Type B pancreatic cell (in vitro differentiated cells): ENCODE measurements around the gene FOXD4L6. TPM values are rescaled to one million over a fixed set of nuclear protein-coding genes. Genes with fewer than 3 reads are reported as not detected.
"Not testable (repeated sequence)": the region's sequence is repeated elsewhere in the genome, so short reads cannot be mapped to it uniquely, and the experiment has no call there.

ENCODE experiments used
- DNase-seq: peaks from one replicate; pipeline ENCODE4 v3.0.0; 2021; ENCODE audit warnings: mixed read lengths; ENCODE audit not compliant: unreplicated experiment; ENCODE audit errors: extremely low spot score
- H3K27ac Mint-ChIP-seq: 2 replicates; pipeline ENCODE4 v1.8.0; 2021; ENCODE audit warnings: mild to moderate bottlenecking, mixed read lengths
- H3K27me3 Mint-ChIP-seq: 2 replicates; pipeline ENCODE4 v1.8.0; 2021; ENCODE audit warnings: mixed read lengths
- H3K36me3 Mint-ChIP-seq: 2 replicates; pipeline ENCODE4 v1.8.0; 2021; ENCODE audit warnings: mixed read lengths
- H3K4me1 Mint-ChIP-seq: one replicate; pipeline ENCODE4 v1.8.0; 2021; ENCODE audit warnings: mixed read lengths; ENCODE audit not compliant: unreplicated experiment
- H3K4me3 Mint-ChIP-seq: 2 replicates; pipeline ENCODE4 v1.8.0; 2021; ENCODE audit warnings: mild to moderate bottlenecking, mixed read lengths
- H3K9me3 Mint-ChIP-seq: 2 replicates; pipeline ENCODE4 v1.8.0; 2021; ENCODE audit warnings: mixed read lengths
- total RNA-seq: library from RNA; stranded (reverse); gene quantifications from 2 replicates; pipeline ENCODE4 v1.2.1, GENCODE V29; 2021; ENCODE audit warnings: low replicate concordance

Gene FOXD4L6
- total RNA-seq, 1 donor from 2014 or later, result 0.17 TPM

DNA sequence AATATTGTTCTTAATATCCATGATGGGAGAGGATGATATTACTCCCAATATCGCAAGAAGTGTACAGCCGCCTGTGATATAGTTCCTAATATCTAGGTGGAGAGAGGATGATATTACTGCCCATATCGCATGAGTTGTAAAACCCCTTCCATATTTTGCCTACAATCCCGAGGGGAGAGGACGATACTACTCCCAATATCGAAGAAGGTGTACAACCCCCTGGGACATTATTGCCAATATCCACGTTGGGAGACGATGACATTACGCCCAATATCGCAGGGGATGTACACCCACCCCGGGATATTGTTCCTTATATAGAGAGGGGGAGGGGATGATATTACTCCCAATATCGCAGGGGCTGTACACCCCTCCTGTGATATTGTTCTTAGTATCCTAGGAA, 17.1 kb downstream of the FOXD4L6 start:
- H3K36me3 Mint-ChIP-seq, DNase-seq: not testable (repeated sequence)

DNA sequence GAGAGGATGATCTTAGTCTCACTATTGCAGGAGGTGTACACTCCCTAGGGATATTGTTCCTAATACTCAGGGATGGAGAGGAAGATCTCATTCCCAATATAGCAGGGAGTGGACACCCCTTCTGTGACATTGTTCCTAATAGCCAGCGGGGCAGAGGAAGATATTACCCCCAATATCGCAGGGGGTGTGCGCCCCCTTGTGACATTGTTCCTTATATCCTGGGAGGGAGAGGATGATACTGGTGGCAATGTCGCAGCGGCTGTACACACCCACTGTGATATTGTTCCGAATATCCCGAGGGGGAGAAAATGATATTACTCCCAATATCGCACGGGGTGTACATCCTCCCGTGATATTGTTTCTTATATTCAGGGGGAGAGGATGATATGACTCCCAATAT, 17.6 kb downstream of the FOXD4L6 start:
- H3K9me3 Mint-ChIP-seq, H3K27ac Mint-ChIP-seq, H3K27me3 Mint-ChIP-seq, H3K36me3 Mint-ChIP-seq, DNase-seq, H3K4me3 Mint-ChIP-seq, H3K4me1 Mint-ChIP-seq: not testable (repeated sequence)

More for the DNA sequence above, 17.1 kb downstream of the FOXD4L6 start:
- H3K4me1 Mint-ChIP-seq, H3K27me3 Mint-ChIP-seq, H3K4me3 Mint-ChIP-seq, H3K9me3 Mint-ChIP-seq, H3K27ac Mint-ChIP-seq: not testable (repeated sequence)

DNA sequence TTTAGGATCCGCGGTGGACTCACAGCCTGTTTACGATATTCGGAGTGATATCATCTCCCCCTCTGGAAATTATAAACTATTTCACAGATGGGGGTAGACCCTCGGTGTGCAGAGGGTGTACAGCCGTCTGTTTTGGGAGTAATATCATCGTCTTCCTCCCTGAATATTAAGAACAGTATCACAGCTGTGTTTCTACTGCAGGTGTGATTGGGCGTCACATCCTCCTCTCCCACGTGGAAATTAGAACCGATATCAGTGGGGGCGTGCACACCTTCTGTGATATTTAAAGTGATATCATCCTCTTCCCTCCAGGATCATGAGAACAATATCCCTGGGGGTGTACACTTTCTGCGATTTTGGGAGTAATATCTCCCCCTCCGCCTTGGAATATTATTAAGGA, 19.2 kb downstream of the FOXD4L6 start:
- H3K27me3 Mint-ChIP-seq, H3K4me3 Mint-ChIP-seq, H3K9me3 Mint-ChIP-seq, H3K27ac Mint-ChIP-seq, DNase-seq, H3K36me3 Mint-ChIP-seq, H3K4me1 Mint-ChIP-seq: not testable (repeated sequence)

DNA sequence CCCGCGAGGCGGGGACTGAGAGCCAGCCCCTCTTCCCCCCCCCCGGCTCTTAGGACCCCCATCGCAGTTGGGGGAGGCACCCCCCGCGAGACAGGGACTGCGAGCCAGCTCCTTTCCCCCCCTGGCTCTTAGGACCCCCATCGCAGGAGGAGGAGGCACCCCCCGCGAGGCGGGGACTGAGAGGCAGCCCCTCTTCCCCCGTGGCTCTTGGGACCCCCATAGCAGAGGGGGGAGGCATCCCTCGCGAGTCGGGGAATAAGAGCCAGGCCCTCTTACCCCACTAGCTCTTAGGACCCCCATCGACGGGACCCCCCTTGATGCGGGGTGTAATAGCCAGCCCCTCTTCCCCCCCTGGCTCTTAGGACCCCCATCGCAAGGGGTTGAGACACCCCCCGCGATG, 19.7 kb downstream of the FOXD4L6 start:
- DNase-seq, H3K9me3 Mint-ChIP-seq, H3K27ac Mint-ChIP-seq, H3K36me3 Mint-ChIP-seq, H3K4me3 Mint-ChIP-seq, H3K4me1 Mint-ChIP-seq, H3K27me3 Mint-ChIP-seq: not testable (repeated sequence)

DNA sequence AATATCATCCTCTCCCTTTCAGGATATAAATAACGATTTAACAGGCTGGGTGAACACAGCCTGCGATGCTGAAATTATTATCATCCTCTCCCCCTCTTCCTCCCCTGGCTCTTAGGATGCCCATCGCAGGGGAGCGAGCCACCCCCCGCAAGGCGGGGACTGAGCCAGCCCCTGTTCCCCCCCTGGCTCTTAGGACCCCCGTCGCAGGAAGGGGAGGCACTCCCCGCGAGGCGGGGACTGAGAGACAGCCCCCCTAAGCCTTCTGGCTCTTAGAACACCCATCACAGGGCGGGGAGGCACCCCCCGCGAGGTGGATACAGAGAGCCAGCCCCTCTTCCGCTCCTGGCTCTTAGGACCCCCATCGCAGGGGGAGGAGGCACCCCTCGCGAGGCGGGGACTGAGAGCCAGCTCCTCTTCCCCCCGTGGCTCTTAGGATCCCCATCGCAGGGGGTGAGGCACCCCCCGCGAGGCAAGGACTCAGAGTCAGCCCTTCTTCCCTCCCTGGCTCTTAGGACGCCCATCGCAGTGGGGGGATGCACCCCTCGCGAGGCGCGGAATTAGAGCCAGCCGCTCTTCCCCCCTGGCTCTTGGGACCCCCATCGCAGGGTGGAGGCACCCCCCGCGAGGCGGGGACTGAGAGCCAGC, 21.9 kb downstream of the FOXD4L6 start:
- H3K9me3 Mint-ChIP-seq, H3K4me1 Mint-ChIP-seq, DNase-seq, H3K27ac Mint-ChIP-seq, H3K27me3 Mint-ChIP-seq, H3K36me3 Mint-ChIP-seq, H3K4me3 Mint-ChIP-seq: not testable (repeated sequence)

DNA sequence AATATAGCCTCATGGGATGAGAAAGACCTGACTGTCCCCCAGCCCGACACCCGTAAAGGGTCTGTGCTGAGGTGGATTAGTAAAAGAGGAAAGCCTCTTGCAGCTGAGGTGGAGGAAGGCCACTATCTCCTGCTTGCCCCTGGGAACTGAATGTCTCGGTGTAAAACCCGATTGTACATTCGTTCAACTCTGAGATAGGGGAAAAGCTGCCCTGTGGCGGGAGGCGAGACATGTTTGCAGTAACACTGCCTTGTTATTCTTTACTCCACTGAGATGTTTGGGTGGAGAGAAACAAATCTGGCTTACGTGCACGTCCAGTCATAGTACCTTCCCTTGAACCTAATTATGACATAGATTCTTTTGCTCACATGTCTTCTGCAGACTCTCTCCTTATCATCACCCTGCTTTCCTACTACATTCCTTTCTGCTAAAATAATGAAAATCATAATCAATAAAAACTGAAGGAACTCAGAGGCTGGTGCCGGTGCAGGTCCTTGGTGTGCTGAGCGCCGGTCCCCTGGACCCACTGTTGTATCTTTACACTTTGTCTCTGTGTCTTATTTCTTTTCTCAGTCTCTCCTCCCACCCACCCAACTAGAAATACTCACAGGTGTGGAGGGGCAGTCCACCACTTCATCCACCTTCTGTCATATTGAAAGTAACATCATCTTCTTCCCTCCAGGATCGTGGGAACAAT, 22.8 kb downstream of the FOXD4L6 start:
- H3K9me3 Mint-ChIP-seq, DNase-seq, H3K36me3 Mint-ChIP-seq: not testable (repeated sequence)

DNA sequence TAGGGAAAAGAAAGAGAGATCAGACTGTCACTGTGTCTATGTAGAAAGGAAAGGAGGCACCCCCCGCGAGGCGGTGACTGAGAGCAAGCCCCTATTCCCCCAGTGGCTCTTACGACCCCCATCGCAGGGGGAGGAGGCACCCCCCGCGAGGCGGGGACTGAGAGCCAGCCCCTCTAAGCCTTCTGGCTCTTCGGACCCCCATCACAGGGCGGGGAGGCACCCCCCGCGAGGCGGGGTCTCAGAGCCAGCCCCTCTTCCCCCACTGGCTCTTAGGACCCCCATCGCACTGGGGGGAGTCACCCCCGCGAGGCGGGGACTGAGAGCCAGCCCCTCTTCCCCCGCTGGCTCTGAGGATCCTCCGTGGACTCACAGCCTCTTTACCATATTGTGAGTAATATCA, 23.9 kb downstream of the FOXD4L6 start:
- not testable (repeated sequence) for H3K4me3 Mint-ChIP-seq, H3K4me1 Mint-ChIP-seq, H3K36me3 Mint-ChIP-seq, H3K27ac Mint-ChIP-seq, H3K9me3 Mint-ChIP-seq, H3K27me3 Mint-ChIP-seq, DNase-seq

More for the DNA sequence above, 22.8 kb downstream of the FOXD4L6 start:
- H3K27ac Mint-ChIP-seq, H3K27me3 Mint-ChIP-seq, H3K4me3 Mint-ChIP-seq, H3K4me1 Mint-ChIP-seq: not testable (repeated sequence)

DNA sequence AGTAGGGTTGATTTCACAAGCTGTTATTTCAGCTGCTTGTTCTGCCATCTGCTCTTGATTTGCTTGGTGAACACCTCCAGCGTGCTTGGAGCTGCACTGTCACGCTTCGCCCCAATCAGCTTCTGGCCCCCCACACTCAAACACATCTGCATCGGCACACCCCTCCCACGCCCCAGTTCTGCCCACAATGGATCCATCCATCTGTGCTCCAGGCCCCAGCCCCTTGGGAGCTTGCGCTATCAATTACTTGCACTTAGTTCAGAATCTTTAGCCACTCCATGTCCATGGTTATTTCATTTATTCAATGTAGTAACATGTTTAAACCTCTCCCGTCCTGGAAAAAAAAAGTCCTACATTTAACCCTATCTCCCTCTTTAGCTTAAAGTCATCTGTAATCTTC, 28.0 kb downstream of the FOXD4L6 start:
- DNase-seq, H3K36me3 Mint-ChIP-seq, H3K27ac Mint-ChIP-seq, H3K9me3 Mint-ChIP-seq, H3K27me3 Mint-ChIP-seq, H3K4me3 Mint-ChIP-seq, H3K4me1 Mint-ChIP-seq: not testable (repeated sequence)

DNA sequence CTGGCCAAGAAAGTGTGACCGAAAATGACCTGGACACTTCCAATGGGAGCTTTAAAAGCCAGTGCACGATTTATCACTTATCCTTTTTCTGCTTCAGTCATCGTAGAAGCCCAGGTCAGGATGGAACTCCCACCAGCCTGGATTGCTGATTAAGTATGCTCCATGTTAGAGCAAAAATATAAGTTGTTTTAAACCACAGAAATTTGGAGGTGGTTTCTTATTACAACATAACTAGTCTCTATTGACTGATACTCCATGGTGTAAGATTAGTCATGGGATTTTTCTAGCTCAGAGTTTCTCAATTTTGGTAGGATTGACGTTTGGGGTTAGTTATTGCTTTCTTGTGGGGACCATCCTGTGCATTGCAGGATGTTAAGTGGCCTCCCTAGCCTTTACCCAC, 29.7 kb downstream of the FOXD4L6 start:
- not testable (repeated sequence) for DNase-seq, H3K36me3 Mint-ChIP-seq, H3K9me3 Mint-ChIP-seq, H3K27me3 Mint-ChIP-seq, H3K4me1 Mint-ChIP-seq, H3K4me3 Mint-ChIP-seq, H3K27ac Mint-ChIP-seq

DNA sequence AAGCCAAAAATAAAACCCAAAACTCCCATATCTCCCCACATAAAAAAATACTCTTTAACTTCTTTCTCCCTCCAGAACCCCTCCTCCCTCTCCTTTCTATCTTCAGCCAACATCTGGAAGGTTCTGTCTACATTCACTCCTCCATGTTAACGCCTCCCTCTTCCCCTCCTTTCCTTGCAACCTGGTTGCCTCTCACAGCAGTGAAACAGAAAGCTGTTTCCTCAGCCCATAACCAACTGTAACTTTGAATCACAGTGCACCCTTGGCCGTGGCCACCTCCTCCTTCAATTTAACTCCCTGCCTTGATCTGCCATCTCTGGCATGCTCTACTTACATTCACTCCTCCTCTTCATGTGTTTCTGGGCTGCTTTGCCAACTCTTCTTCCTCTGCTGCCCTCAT, 33.4 kb downstream of the FOXD4L6 start:
- H3K27me3 Mint-ChIP-seq, H3K36me3 Mint-ChIP-seq, H3K4me3 Mint-ChIP-seq, H3K9me3 Mint-ChIP-seq, DNase-seq, H3K4me1 Mint-ChIP-seq, H3K27ac Mint-ChIP-seq: not testable (repeated sequence)

DNA sequence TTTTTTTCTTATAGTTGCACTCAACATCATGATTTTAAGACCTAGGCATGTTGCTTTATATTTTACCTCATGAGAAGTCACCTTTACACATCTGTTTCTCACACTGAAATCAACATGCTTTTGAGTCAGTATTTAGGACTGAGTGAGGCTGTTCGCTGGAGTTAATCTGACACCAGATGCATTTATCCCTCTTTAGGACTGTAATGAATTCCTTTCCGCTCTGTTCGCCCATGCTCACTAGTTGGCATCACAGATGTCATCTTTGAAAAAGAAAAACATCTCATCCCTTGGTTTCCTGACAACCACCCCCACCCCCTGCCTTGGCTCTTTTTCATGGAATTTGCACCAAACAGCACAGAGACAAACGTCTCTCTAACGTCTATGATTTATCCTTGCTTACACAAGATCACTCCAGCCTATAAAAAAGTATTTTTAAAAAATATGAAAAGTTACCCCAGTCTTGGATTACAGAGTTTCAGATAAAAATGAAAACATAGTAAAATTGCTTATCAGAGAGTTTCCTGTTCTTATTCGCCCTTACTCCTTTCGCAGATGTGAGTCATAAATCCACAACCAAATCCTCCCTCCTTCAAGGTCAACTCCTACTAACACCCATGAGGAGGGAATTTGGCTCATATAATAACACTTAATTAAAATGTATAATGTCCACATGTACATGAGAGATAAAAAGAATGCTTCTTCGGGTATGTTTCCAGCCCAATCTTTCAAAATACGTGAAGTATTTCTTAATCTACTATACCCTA, 34.3 kb downstream of the FOXD4L6 start:
- H3K27ac Mint-ChIP-seq, H3K27me3 Mint-ChIP-seq, H3K36me3 Mint-ChIP-seq, H3K9me3 Mint-ChIP-seq, H3K4me1 Mint-ChIP-seq, H3K4me3 Mint-ChIP-seq, DNase-seq: not testable (repeated sequence)

DNA sequence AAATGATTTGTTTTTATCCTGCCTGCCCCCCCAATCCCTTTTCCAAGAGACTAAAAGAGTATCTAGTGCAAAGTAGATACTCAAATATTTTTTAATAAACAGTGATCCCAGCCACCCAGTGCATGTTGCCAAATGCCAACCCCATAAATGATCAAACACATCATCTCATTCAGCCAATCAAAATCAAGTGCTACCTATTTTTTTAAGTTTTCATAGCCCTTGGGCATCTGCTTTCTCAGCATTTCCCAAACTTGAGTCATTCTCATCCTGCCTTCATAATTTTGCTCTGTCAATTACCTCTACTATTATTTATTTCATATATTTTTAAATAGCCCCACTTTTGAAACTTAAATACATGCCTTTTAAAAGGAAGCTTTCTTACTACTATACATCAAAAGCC, 37.6 kb downstream of the FOXD4L6 start:
- not testable (repeated sequence) for H3K4me3 Mint-ChIP-seq, DNase-seq, H3K27ac Mint-ChIP-seq, H3K9me3 Mint-ChIP-seq, H3K36me3 Mint-ChIP-seq, H3K4me1 Mint-ChIP-seq
- H3K27me3 Mint-ChIP-seq, result peaks cover 19% of the 10 kb centered on the region

DNA sequence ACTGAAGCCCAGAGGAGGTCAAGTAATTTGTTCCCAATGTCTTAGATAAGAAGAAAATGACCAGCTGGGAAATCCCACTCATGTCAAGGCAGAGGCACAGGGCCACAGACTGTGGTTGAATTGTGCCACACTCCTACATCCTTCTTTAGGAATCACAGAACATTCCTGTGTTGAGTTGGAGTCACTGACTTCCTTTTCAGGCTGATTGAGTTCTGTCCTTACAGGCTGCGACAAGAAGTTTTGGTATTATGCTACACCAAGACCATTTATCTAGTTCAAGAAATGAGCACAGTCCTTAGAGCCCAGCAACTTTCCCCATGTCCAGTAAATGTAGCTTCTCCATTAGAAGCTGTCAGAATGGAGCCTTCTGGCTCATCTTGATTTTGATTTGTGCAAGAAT, 38.1 kb downstream of the FOXD4L6 start:
- H3K27ac Mint-ChIP-seq, DNase-seq, H3K4me1 Mint-ChIP-seq, H3K9me3 Mint-ChIP-seq, H3K4me3 Mint-ChIP-seq, H3K36me3 Mint-ChIP-seq: not testable (repeated sequence)
- H3K27me3 Mint-ChIP-seq, result peaks cover 24% of the 10 kb centered on the region
